GM12873 (cell line): ENCODE measurements around the gene SLC22A31.

ENCODE experiments used
- TF ChIP-seq, protein P1 (sequence below): IDR thresholded peaks from 2 replicates; pipeline ENCODE4 v1.5.1; 2012; ENCODE audit warnings: low read depth, mild to moderate bottlenecking, moderate library complexity, low read length, control low read depth; ENCODE audit not compliant: insufficient read depth; ENCODE audit errors: missing control alignments

Gene SLC22A31

DNA sequence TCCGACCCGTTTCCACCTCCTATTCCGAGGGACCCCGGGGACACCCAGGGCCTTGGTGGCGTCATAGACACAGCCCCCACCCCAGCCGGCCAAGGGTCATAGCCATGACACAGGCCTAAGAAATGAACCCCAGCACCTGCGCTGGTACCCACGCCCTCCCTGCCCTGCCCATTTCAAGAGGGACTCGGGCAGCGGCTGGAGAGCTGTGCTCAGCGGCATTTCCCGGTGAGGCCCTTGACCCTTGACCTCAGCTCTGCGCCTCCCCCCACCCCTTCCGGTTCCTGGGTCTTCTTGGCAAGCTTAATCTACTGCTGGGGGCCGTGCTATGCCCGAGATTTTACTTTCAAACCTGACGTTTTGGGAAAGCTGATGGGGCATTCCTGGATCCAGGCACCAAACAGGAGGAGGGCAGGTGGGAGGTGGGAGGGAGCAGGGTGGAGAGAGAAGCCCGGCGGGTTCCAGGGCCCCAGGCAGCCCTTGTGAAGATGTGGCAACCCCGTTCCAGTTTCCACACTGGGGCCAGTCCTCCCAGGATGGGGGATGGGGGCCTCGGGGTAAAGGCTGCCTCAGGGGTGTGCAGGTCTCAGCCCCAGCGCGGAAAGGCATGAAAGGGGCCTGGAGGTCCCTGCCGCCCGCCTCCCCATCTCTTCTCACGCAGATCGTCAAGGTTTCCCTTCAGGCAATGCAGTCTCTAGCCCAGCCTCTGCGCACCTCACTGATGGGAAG, at the start of gene SLC22A31:
SLC22A31 (minus strand) TSS at position 414 of the 726 bp plus-strand sequence; CDS start at position 378, 36 bp downstream.
- TF ChIP-seq, protein P1, sequence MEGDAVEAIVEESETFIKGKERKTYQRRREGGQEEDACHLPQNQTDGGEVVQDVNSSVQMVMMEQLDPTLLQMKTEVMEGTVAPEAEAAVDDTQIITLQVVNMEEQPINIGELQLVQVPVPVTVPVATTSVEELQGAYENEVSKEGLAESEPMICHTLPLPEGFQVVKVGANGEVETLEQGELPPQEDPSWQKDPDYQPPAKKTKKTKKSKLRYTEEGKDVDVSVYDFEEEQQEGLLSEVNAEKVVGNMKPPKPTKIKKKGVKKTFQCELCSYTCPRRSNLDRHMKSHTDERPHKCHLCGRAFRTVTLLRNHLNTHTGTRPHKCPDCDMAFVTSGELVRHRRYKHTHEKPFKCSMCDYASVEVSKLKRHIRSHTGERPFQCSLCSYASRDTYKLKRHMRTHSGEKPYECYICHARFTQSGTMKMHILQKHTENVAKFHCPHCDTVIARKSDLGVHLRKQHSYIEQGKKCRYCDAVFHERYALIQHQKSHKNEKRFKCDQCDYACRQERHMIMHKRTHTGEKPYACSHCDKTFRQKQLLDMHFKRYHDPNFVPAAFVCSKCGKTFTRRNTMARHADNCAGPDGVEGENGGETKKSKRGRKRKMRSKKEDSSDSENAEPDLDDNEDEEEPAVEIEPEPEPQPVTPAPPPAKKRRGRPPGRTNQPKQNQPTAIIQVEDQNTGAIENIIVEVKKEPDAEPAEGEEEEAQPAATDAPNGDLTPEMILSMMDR: no peak

DNA sequence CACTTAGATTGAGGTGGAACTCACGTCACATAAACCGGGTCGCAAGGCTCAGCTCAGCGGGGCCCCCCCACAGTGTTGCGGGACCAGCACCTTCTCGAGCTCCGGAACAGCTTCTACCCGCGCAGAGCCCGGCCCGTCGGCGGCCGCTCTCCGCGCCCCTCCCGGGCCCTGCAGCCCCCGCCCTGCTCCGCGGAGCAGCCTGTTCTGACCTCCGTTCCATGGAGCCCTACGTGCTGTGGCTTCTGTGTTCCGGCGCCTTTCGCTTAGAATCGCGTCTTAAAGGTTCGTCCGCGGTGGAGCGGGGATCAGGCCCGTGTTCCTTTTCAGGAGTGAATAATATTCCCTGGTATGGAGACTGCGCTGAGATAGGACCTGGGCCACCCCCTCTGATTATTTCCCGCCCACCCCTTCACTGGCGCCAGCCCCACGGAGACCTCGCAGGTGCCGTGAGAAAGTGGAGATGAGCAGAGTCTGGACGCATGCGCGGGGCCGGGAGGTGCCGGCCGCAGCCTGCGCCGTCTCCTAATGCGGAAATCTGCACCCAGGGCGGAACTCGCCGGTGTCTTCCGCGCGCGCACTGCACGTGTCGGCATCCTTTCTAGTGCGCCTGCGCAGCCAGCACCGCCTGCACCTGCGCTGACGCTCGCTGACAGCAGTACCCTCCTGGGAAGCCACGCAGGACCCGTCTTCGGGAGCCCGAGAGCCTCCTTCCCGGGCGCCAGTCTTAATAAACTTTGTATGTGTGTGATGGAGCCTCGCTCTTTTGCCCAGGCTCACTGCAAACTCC, 48.1 kb upstream of the SLC22A31 start:
- TF ChIP-seq, protein P1: no peak

DNA sequence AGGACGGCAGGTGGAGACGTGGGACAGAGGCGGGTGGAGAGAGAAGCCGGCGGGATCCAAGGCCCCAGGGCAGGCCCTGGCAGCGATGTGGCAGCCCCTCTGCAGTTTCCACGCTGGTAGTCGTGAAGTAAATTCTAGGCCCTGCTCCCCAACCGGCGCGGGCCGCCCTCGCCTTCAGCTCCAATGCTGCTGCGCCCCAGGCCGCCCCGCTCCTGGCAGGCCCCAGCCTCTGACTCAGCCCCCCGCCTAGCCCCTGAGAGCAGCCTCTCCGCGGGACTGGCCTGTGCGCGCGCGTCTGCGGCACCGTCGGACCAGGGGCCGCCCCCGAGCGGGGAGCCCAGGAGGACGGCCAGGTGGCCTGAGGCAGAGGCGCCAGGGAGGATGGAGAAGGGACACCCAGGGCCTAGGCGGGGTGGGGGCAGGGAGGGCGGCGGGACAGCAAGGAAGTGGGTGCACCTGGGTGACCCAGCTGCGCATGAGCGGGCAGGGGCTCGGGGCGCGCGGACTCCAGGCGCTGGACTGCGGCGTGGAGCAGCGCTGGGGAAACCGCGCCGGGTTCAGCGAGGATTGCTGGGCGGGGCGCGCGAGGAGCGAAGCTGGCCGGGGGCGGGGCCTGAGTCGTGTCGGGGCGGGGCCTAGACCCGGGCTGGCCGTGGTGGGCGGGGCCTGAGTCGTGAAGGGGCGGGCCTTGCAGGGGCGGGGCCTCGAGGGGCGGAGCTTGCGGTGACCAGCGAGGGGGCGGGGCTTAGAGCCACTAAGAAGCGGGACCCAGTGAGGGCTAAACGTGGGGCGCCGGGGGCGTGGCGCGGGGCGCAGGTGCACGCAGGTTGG, 46.8 kb upstream of the SLC22A31 start:
- TF ChIP-seq, protein P1: no peak

DNA sequence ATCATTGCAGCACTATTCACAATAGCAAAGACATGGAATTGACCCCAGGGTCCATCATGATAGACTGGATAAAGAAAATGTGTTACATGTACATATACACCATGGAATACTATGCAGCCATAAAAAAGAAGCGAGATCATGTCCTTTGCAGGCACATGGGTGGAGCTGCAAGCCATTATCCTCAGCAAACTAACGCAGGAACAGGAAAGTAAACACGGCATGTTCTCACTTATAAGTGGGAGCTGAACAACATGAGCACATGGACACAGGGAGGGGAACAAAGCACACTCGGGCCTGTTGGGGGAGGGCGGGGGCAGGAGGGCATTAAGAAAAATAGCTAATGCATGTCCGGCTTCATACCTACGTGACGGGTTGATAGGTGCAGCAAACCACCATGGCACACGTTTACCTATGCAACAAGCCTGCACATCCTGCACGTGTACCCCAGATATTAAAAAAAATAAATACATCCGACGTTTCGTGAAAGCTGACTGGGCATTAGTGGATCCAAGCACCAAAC, 46.1 kb upstream of the SLC22A31 start:
- TF ChIP-seq, protein P1: no peak

DNA sequence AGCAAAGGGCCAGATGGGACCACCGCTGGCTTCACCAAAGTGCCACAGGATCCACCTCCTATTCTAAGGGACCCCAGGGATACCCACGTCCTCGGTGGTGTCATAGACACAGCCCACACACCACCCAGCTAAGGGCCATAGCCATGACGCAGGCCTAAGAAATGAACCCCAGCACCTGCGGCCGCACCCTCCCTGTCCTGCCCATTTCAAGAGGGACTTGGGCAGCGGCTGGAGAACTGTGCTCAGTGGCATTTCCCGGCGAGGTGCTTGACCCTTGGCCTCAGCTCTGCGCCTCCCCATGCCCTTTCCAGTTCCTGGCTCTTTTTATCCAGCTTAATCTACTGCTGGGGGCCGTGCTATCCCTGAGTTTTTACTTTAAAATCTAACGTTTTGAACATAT, 44.4 kb upstream of the SLC22A31 start:
- TF ChIP-seq, protein P1: no peak

DNA sequence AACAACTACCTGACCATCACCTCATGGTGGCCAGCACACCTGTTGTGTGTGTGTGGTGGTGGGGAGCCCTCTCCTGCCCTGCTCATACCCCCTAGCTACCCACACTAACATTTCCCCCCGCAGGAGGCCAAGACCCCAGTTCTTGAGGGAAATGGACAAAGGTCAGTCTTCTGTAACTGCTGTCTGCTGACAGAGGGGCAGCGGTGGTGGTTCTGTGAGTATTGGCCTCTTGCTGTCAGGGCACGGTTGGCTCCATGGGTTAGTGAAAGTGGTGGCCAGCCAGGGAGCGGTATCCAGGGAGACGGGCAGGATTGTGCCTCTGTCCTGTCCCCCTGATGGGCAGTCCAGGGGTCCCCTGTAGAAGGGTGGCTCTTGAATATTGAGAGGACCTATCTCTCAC, 43.3 kb upstream of the SLC22A31 start:
- TF ChIP-seq, protein P1: no peak

DNA sequence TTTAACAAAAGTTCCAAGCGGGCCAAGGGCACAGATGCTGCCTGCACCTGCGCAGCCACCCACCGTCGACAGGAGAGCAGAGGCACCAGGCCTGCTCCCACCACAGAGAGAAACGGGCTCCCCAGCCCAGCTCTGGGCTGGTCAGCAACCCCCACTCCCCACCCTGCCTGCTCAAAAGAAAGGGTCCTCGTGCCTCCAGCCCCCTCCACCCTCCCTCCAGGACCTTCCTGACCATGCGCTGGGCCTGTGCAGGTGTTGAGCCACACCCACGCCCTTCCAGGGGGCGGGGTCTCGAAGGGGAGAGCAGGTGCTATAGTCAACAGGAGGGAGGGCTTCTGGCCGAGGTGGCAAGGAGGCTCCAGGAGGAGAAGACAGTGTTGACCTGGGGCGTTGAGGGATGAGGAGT, 42.5 kb upstream of the SLC22A31 start:
- TF ChIP-seq, protein P1: no peak
